Vagina (tissue), 2 donors: Measurements from ENCODE around the gene CPLX3.

Source experiments
- CTCF ChIP-seq, 3 experiments: fragments of 450-650 bp in 2 of 3; fragments of 200-600 bp in 1 of 3; sonication (generic) in 1 of 3; IDR thresholded peaks; one replicate each; pipeline ENCODE4 v1.5.1; 2017 to 2019; ENCODE audit warnings: antibody characterized with exemption in 3 of 3, mild to moderate bottlenecking in 2 of 3, moderate library complexity in 2 of 3
- POLR2A ChIP-seq, 2 donors: fragments of 450-650 bp; IDR thresholded peaks; one replicate each; pipeline ENCODE4 v1.6.1; 2017; ENCODE audit warnings: antibody characterized with exemption in 2 of 2, mild to moderate bottlenecking in 2 of 2, moderate library complexity in 2 of 2

- TF ChIP-seq CTCF (IDR thresholded peaks at IDR 0.05), result no peak
- no peak for TF ChIP-seq POLR2A (IDR thresholded peaks at IDR 0.05)
Observed at GRCh38 chr15:74816624-74817369, 9.6 kb upstream of the CPLX3 start.
